OCI-LY7 (cell line): ENCODE measurements around the gene RNFT2. TPM values are rescaled to one million over a fixed set of nuclear protein-coding genes. Genes with fewer than 3 reads are reported as not detected.
A peak's percentile ranks its signal among the peaks of the same experiment; 100 is the strongest.

ENCODE experiments used
- BruUV-seq: library from RNA; stranded (reverse); fragments of 400-500 nt; replicated peaks from 2 replicates; lab custom pipeline; 2021; lab: Mats Ljungman, UMichigan
- CTCF ChIA-PET: fragments of 300-600 bp; sonication (Branson Sonifier 250); formaldehyde crosslinking; loops from one replicate; lab custom pipeline; 2022; ENCODE audit warnings: antibody characterized with exemption; ENCODE audit not compliant: unreplicated experiment; lab: Charles Lee
- POLR2A ChIA-PET: fragments of 300-600 bp; sonication (Branson Sonifier 250); formaldehyde crosslinking; loops from one replicate; lab custom pipeline; 2022; ENCODE audit warnings: antibody characterized with exemption; lab: Charles Lee
- DNase-seq: peaks from one replicate; pipeline ENCODE4 v3.0.0-alpha.2; 2015; ENCODE audit warnings: low spot score
- H2AFZ ChIP-seq: fragments of 200-600 bp; sonication (generic), shearing (Covaris generic); 2 replicates; pipeline ENCODE4 v1.6.1; 2014; ENCODE audit warnings: mild to moderate bottlenecking, antibody characterized with exemption, low read length, moderate library complexity
- H3K27ac ChIP-seq: fragments of 200-600 bp; sonication (generic); 2 replicates; pipeline ENCODE4 v1.5.1; 2014; ENCODE audit warnings: mixed run types, low read depth, mild to moderate bottlenecking, moderate library complexity, low read length, inconsistent platforms; ENCODE audit not compliant: poor library complexity, severe bottlenecking
- H3K36me3 ChIP-seq: fragments of 200-600 bp; sonication (generic); 2 replicates; pipeline ENCODE4 v1.6.1; 2014; ENCODE audit warnings: mild to moderate bottlenecking, antibody characterized with exemption, low read length, moderate library complexity, mixed read lengths; ENCODE audit not compliant: insufficient read depth
- H3K4me1 ChIP-seq: fragments of 200-600 bp; sonication (generic); 2 replicates; pipeline ENCODE4 v1.5.1; 2014; ENCODE audit warnings: mild to moderate bottlenecking, low read length; ENCODE audit not compliant: insufficient read depth, poor library complexity, severe bottlenecking
- H3K4me2 ChIP-seq: fragments of 200-600 bp; sonication (generic); 2 replicates; pipeline ENCODE4 v1.6.1; 2014; ENCODE audit warnings: mild to moderate bottlenecking, low read length
- H3K4me3 ChIP-seq: fragments of 200-600 bp; sonication (generic); 2 replicates; pipeline ENCODE4 v1.5.1; 2014; ENCODE audit warnings: mild to moderate bottlenecking, low read depth, low read length; ENCODE audit not compliant: poor library complexity, severe bottlenecking
- H3K79me2 ChIP-seq: fragments of 200-600 bp; sonication (generic); 2 replicates; pipeline ENCODE4 v1.6.1; 2016; ENCODE audit warnings: low read depth, mild to moderate bottlenecking, low read length, moderate library complexity, mixed read lengths; ENCODE audit not compliant: insufficient read depth
- H3K9me2 ChIP-seq: fragments of 200-600 bp; sonication (generic); 2 replicates; pipeline ENCODE4 v1.6.1; 2016; ENCODE audit warnings: mild to moderate bottlenecking, low read length, mixed read lengths; ENCODE audit not compliant: insufficient read depth
- H3K9me3 ChIP-seq: fragments of 200-600 bp; sonication (generic); 2 replicates; pipeline ENCODE4 v1.6.1; 2014; ENCODE audit warnings: mild to moderate bottlenecking, mixed run types, low read length, mixed read lengths
- H4K20me1 ChIP-seq: fragments of 200-600 bp; sonication (generic); 2 replicates; pipeline ENCODE4 v1.6.1; 2014; ENCODE audit warnings: mild to moderate bottlenecking, antibody characterized with exemption, low read length, moderate library complexity, mixed read lengths; ENCODE audit not compliant: insufficient read depth
- CTCF ChIP-seq: fragments of 200-600 bp; sonication (generic); conservative IDR thresholded peaks from 2 replicates; pipeline ENCODE4 v1.5.1; 2014; ENCODE audit warnings: mild to moderate bottlenecking, antibody characterized with exemption, low read length, moderate library complexity, mixed read lengths
- EZH2phosphoT487 ChIP-seq: fragments of 200-600 bp; sonication (generic); IDR thresholded peaks from 2 replicates; pipeline ENCODE4 v1.6.1; 2018; ENCODE audit warnings: low read depth, borderline replicate concordance, mild to moderate bottlenecking, mixed run types, antibody characterized with exemption, low read length, moderate library complexity, mixed read lengths
- intact Hi-C: fragments of 100-400 bp; cut with micrococcal nuclease; formaldehyde crosslinking; loops from one replicate; pipeline ENCODE4 v1.10.0; 2022; ENCODE audit not compliant: unreplicated experiment
- total RNA-seq, 2 experiments: library from RNA; depleted of rRNA in 1 of 2; stranded (reverse); fragments of >200 nt in 1 of 2; shearing (Covaris generic) in 1 of 2; gene quantifications; 2 replicates each; pipeline ENCODE4 v1.2.3, GENCODE V29; 2014 to 2022

Gene RNFT2
- total RNA-seq, 2 experiments from 2014 or later: 40.2 to 62.2 TPM

DNA sequence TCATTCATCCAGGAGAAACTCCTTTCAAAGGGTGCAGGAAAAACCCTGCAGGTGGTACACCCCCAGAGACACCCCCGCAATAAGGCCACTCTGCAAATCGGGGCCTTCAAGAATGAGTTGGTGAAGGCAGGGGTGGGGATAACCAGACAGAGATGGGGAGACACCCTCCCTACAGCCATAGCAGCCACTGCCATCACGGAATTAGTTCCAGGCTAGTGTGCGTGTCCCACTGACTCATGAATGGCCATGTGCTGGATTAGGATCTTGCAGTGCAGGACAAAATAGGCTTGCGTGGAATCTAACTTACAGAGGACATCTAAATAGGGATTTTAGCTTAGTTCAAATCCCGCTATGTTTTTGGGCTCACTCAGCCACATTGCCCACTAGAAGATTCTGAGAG, 38.0 kb upstream of the RNFT2 start:
- no peak for DNase-seq
- H3K79me2 ChIP-seq: no peaks in the 10 kb centered on the region

GRCh38 chr12:116701432-116701831, 36.7 kb upstream of the RNFT2 start:
- Histone ChIP-seq H3K79me2 (no peaks in the 10 kb centered on the region), H3K4me2 (no peak overlapping the region), H3K4me3 (no peak overlapping the region), H3K36me3 (no peaks in the 10 kb centered on the region), H3K9me2 (no peaks in the 10 kb centered on the region), H3K9me3 (no peaks in the 10 kb centered on the region), H3K27ac (no peak overlapping the region), H3K4me1 (peaks cover 12% of the 10 kb centered on the region), H2AFZ (no peak overlapping the region), H4K20me1 (no peaks in the 10 kb centered on the region)
- no peak for DNase-seq
- intact Hi-C loops: no loop called here
- no TSS peak for BruUV-seq
- ChIA-PET POLR2A (interaction anchor here (0.6 to 1.2 kb wide), 2 partner anchors 49 to 181 kb away, joined by 3 to 4 read pairs; no protein-coding TSS in a partner anchor), CTCF (interaction anchor here (1.9 kb wide), 1 partner anchor 181 kb away, joined by 4 read pairs; no protein-coding TSS in a partner anchor)
- TF ChIP-seq EZH2phosphoT487: no peak

More for the DNA sequence above, 38.0 kb upstream of the RNFT2 start:
- CTCF ChIA-PET: no interaction called here
- POLR2A ChIA-PET: interaction anchor here (0.6 to 0.7 kb wide), 2 partner anchors 31 to 1655 kb away, joined by 3 to 4 read pairs; no protein-coding TSS in a partner anchor
- Histone ChIP-seq H3K27ac (no peak overlapping the region), H3K4me2 (no peak overlapping the region), H3K9me2 (no peaks in the 10 kb centered on the region), H4K20me1 (no peaks in the 10 kb centered on the region), H3K4me1 (peaks cover 17% of the 10 kb centered on the region), H2AFZ (no peak overlapping the region), H3K4me3 (no peak overlapping the region), H3K36me3 (no peaks in the 10 kb centered on the region), H3K9me3 (no peaks in the 10 kb centered on the region)
- BruUV-seq: no TSS peak
- intact Hi-C loops: no loop called here
- TF ChIP-seq CTCF (no peak), EZH2phosphoT487 (no peak)

DNA sequence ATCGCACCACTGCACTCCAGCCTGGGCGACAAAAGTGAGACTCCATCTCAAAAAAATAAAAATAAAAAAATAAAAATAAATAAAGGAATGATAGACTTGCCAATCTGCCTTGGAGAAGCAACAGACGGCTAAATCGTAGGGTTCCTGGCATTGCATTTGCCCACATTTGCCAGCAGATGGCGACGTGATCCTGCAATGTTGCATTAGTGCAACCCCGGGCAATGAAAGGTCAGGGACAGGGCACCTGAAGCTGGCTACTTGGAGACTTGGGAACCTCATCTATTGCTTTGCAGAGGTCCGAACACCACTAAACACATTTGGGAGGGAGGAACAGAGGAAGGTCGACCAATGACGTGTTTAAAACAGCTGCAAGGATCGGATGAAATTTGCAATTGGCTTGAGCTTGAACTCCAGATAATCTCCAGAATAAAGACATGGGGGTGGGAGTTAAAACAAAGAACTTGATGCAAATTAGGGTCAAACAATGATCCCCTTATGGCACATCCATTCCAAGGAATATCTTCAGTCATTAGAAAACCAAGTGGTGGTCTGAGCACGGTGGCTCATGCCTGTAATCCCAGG, 34.8 kb upstream of the RNFT2 start:
- no TSS peak for BruUV-seq
- Histone ChIP-seq H3K36me3 (no peaks in the 10 kb centered on the region), H3K9me2 (no peaks in the 10 kb centered on the region), H3K79me2 (no peaks in the 10 kb centered on the region), H3K4me2 (peak overlapping the region; percentile 43; the same call in 1 of the 2 replicates), H4K20me1 (no peaks in the 10 kb centered on the region), H3K27ac (no peak overlapping the region), H3K4me1 (peaks cover 31% of the 10 kb centered on the region), H3K9me3 (peaks cover 4% of the 10 kb centered on the region; the same call in 1 of the 2 replicates), H3K4me3 (no peak overlapping the region), H2AFZ (peak overlapping the region; percentile 31; the same call in 1 of the 2 replicates)
- POLR2A ChIA-PET: interaction anchor here (0.6 to 0.8 kb wide), 2 partner anchors 253 to 416 kb away, joined by 3 to 4 read pairs; no protein-coding TSS in a partner anchor
- CTCF ChIA-PET: interaction anchor here (0.7 to 1.9 kb wide), 5 partner anchors 156 to 417 kb away, joined by 3 to 13 read pairs (median 4); no protein-coding TSS in a partner anchor
- intact Hi-C loops: loop anchor here (1.0 kb wide), 4 partner anchors 179 to 416 kb away; no protein-coding TSS in a partner anchor
- peak; percentile 86 for DNase-seq
- TF ChIP-seq CTCF (peak; percentile 94), EZH2phosphoT487 (no peak)
